Epithelial cell of esophagus (primary cell): ENCODE results near the gene CYFIP2.

Experiments
- DNase-seq: peaks from one replicate; pipeline ENCODE4 v3.0.0; 2010; ENCODE audit warnings: low read depth
- H3K4me3 ChIP-seq: 2 replicates; pipeline ENCODE4 v1.5.1; 2011; ENCODE audit warnings: mild to moderate bottlenecking, low read length, control low read depth
- CTCF ChIP-seq: IDR thresholded peaks from 2 replicates; pipeline ENCODE4 v1.5.1; 2011; ENCODE audit warnings: low read depth, mild to moderate bottlenecking, low read length, control low read depth, inconsistent platforms; ENCODE audit not compliant: insufficient read depth; ENCODE audit errors: missing control alignments

CYFIP2 gene

GRCh38 chr5:157259699-157260098 is 6.2 kb upstream of the CYFIP2 start:
- no peak overlapping the region for H3K4me3 ChIP-seq
- TF ChIP-seq CTCF = no peak
- DNase-seq = no peak

- no peak overlapping the region for H3K4me3 ChIP-seq
- TF ChIP-seq CTCF = no peak
- DNase-seq = peak; percentile 70
These were observed 2.3 kb upstream of the CYFIP2 start for GRCh38 chr5:157263496-157264090.

- DNase-seq = no peak
- TF ChIP-seq CTCF = no peak
- H3K4me3 ChIP-seq = peak overlapping the region; percentile 43
These were observed 524 bp downstream of the CYFIP2 start for GRCh38 chr5:157266286-157267007.

GRCh38 chr5:157267025-157267424 is 1.1 kb downstream of the CYFIP2 start:
- TF ChIP-seq CTCF = no peak
- DNase-seq = no peak
- peak overlapping the region; percentile 43 for H3K4me3 ChIP-seq

- no peak overlapping the region for H3K4me3 ChIP-seq
These were observed 2.0 kb downstream of the CYFIP2 start for GRCh38 chr5:157267761-157268480.

GRCh38 chr5:157269165-157269671 is 3.3 kb downstream of the CYFIP2 start:
- DNase-seq = peak; percentile 93
- TF ChIP-seq CTCF = no peak
- H3K4me3 ChIP-seq = no peak overlapping the region

More at GRCh38 chr5:157267761-157268480, 2.0 kb downstream of the CYFIP2 start:
- peak; percentile 54 for TF ChIP-seq CTCF
- peak; percentile 84 for DNase-seq
